Endodermal cell (in vitro differentiated cells): Measurements from ENCODE around the gene OS9. TPM values are rescaled to one million over a fixed set of nuclear protein-coding genes. Genes with fewer than 3 reads are reported as not detected.
"Not testable (repeated sequence)": the region's sequence is repeated elsewhere in the genome, so short reads cannot be mapped to it uniquely, and the experiment has no call there.

Experiments
- DNase-seq: peaks from one replicate; pipeline ENCODE4 v3.0.0-alpha.2; 2017
- H3K27ac ChIP-seq: 2 replicates; pipeline ENCODE4 v1.5.1; 2013; ENCODE audit warnings: mild to moderate bottlenecking, low read depth, low read length, moderate library complexity
- H3K27me3 ChIP-seq: 2 replicates; pipeline ENCODE4 v1.6.1; 2013; ENCODE audit warnings: mild to moderate bottlenecking, low read length, moderate library complexity; ENCODE audit not compliant: insufficient read depth, control insufficient read depth, poor library complexity, severe bottlenecking
- H3K36me3 ChIP-seq: 2 replicates; pipeline ENCODE4 v1.7.0; 2013; ENCODE audit warnings: mild to moderate bottlenecking, low read length, moderate library complexity; ENCODE audit not compliant: control insufficient read depth, insufficient read depth
- H3K4me1 ChIP-seq: one replicate; pipeline ENCODE4 v1.7.0; 2013; ENCODE audit warnings: low read length; ENCODE audit not compliant: control insufficient read depth, insufficient read depth
- H3K4me3 ChIP-seq: 2 replicates; pipeline ENCODE4 v1.5.1; 2013; ENCODE audit warnings: mild to moderate bottlenecking, low read length, moderate library complexity
- H3K9ac ChIP-seq: 2 replicates; pipeline ENCODE4 v1.6.1; 2013; ENCODE audit warnings: mild to moderate bottlenecking, low read length, moderate library complexity; ENCODE audit not compliant: poor library complexity, severe bottlenecking; ENCODE audit errors: extremely low read depth
- H3K9me3 ChIP-seq: 2 replicates; pipeline ENCODE4 v1.6.1; 2013; ENCODE audit warnings: mild to moderate bottlenecking, low read length, moderate library complexity; ENCODE audit not compliant: control insufficient read depth
- H3K27ac Mint-ChIP-seq: 2 replicates; pipeline ENCODE4 v1.8.0; 2020; ENCODE audit warnings: mixed read lengths
- H3K27me3 Mint-ChIP-seq: 2 replicates; pipeline ENCODE4 v1.8.0; 2021; ENCODE audit warnings: mild to moderate bottlenecking, mixed read lengths; ENCODE audit not compliant: insufficient read depth
- H3K36me3 Mint-ChIP-seq: 2 replicates; pipeline ENCODE4 v1.8.0; 2020; ENCODE audit warnings: low read depth, mixed read lengths
- H3K4me1 Mint-ChIP-seq: 2 replicates; pipeline ENCODE4 v1.8.0; 2020; ENCODE audit warnings: mixed read lengths
- H3K4me3 Mint-ChIP-seq: 2 replicates; pipeline ENCODE4 v1.8.0; 2020; ENCODE audit warnings: mild to moderate bottlenecking, moderate library complexity, mixed read lengths
- H3K9me3 Mint-ChIP-seq: 2 replicates; pipeline ENCODE4 v1.8.0; 2020; ENCODE audit warnings: mild to moderate bottlenecking, mixed read lengths
- CTCF ChIP-seq: fragments of 200-600 bp; sonication (generic); conservative IDR thresholded peaks from 2 replicates; pipeline ENCODE4 v1.5.0; 2021; ENCODE audit warnings: antibody characterized with exemption, mild to moderate bottlenecking
- WGBS, 2 experiments: methylation state at CpG; one replicate each; pipeline versions ENCODE4 v1.1.5 to v1.1.7; 2013; ENCODE audit warnings: missing lambda C conversion rate in 2 of 2, mixed read lengths in 1 of 2; ENCODE audit not compliant: insufficient coverage in 1 of 2, insufficient read length in 1 of 2; 5-methylcytosine and 5-hydroxymethylcytosine counted together
- total RNA-seq, 2 donors: library from RNA; stranded (reverse); fragmentation: NEBNext Ultra II Directional in 1 of 2; extraction: Animal tissue kit (Norgen Biotek cat#: 25700) in 1 of 2; gene quantifications; 2 replicates in 1 of 2; 3 replicates in 1 of 2; pipeline ENCODE4 v1.2.1, GENCODE V29; 2021

The OS9 gene
- total RNA-seq, 2 donors from 2014 or later: 108 to 142 TPM

GRCh38 chr12:57708296-57708695, 14.4 kb downstream of the OS9 start:
- peaks cover 25% of the 10 kb centered on the region for H3K36me3 ChIP-seq
- no peak overlapping the region for H3K27ac Mint-ChIP-seq

GRCh38 chr12:57712701-57713100, 18.8 kb downstream of the OS9 start:
- 89% methylated on average over 3 of the region's 3 CpGs for WGBS, 2 experiments
- peaks cover 6% of the 10 kb centered on the region for H3K36me3 ChIP-seq
- no peaks in the 10 kb centered on the region for H3K27me3 ChIP-seq
- H3K4me3 Mint-ChIP-seq: no peak overlapping the region
- no peak for TF ChIP-seq CTCF
- H3K9ac ChIP-seq: no peak overlapping the region
- H3K27ac Mint-ChIP-seq: no peak overlapping the region
- H3K36me3 Mint-ChIP-seq: peaks cover 30% of the 10 kb centered on the region
- H3K9me3 Mint-ChIP-seq: peaks cover 2% of the 10 kb centered on the region
- no peak for DNase-seq
- H3K27me3 Mint-ChIP-seq: no peaks in the 10 kb centered on the region
- H3K4me1 ChIP-seq: no peaks in the 10 kb centered on the region
- no peak overlapping the region for H3K4me3 ChIP-seq
- no peaks in the 10 kb centered on the region for H3K4me1 Mint-ChIP-seq
- no peak overlapping the region for H3K27ac ChIP-seq
- H3K9me3 ChIP-seq: no peaks in the 10 kb centered on the region

More at GRCh38 chr12:57708296-57708695, 14.4 kb downstream of the OS9 start:
- Histone ChIP-seq H3K4me3 (no peak overlapping the region), H3K9me3 (peaks cover 14% of the 10 kb centered on the region), H3K9ac (no peak overlapping the region), H3K27me3 (no peaks in the 10 kb centered on the region), H3K4me1 (no peaks in the 10 kb centered on the region), H3K27ac (no peak overlapping the region)
- no peak for TF ChIP-seq CTCF
- Mint-ChIP-seq H3K36me3 (peaks cover 46% of the 10 kb centered on the region), H3K4me3 (no peak overlapping the region), H3K9me3 (peaks cover 7% of the 10 kb centered on the region), H3K4me1 (no peaks in the 10 kb centered on the region), H3K27me3 (no peaks in the 10 kb centered on the region)
- 92% methylated on average over 1 of the region's 2 CpGs; no CpG with 5 or more reads in 1 of the 2 experiments for WGBS, 2 experiments
- no peak for DNase-seq

GRCh38 chr12:57713209-57713608, 19.3 kb downstream of the OS9 start:
- Histone ChIP-seq H3K9ac (no peak overlapping the region), H3K27me3 (no peaks in the 10 kb centered on the region), H3K4me3 (no peak overlapping the region), H3K36me3 (peaks cover 11% of the 10 kb centered on the region), H3K4me1 (no peaks in the 10 kb centered on the region), H3K27ac (no peak overlapping the region), H3K9me3 (no peaks in the 10 kb centered on the region)
- Mint-ChIP-seq H3K4me1 (no peaks in the 10 kb centered on the region), H3K9me3 (peaks cover 2% of the 10 kb centered on the region), H3K36me3 (peaks cover 34% of the 10 kb centered on the region), H3K4me3 (no peak overlapping the region), H3K27ac (no peak overlapping the region), H3K27me3 (no peaks in the 10 kb centered on the region)
- DNase-seq: no peak
- TF ChIP-seq CTCF: no peak
- 88 to 89% methylated on average over 3 to 5 of the region's 5 CpGs for WGBS, 2 experiments

- H3K9me3 ChIP-seq, H3K27ac Mint-ChIP-seq, H3K27me3 Mint-ChIP-seq, H3K9me3 Mint-ChIP-seq, DNase-seq, H3K9ac ChIP-seq, H3K4me1 ChIP-seq, H3K27ac ChIP-seq, H3K4me3 Mint-ChIP-seq, H3K27me3 ChIP-seq, H3K4me3 ChIP-seq, H3K4me1 Mint-ChIP-seq: not testable (repeated sequence)
- peaks cover 23% of the 10 kb centered on the region for H3K36me3 ChIP-seq
- peaks cover 45% of the 10 kb centered on the region for H3K36me3 Mint-ChIP-seq
- WGBS, 2 experiments: 93 to 99% methylated on average over 3 to 6 of the region's 6 CpGs
Measured at GRCh38 chr12:57715036-57715748, 21.3 kb downstream of the OS9 start.
